D721Med (cell line): Measurements from ENCODE around the gene HDGFL1.

Experiments
- DNase-seq: peaks from one replicate; pipeline ENCODE4 v3.0.0; 2011; ENCODE audit warnings: low spot score; ENCODE audit not compliant: insufficient read length
- FAIRE-seq: peaks from 2 replicates; lab custom pipeline; 2011; peaks lifted over from hg19 to GRCh38; lab: Jason Lieb, UNC
- TF ChIP-seq, protein P1 (sequence below): IDR thresholded peaks from 2 replicates; pipeline ENCODE4 v1.5.1; 2012; ENCODE audit warnings: mild to moderate bottlenecking, control low read depth; ENCODE audit not compliant: insufficient read depth; ENCODE audit errors: missing control alignments

Gene HDGFL1

DNA sequence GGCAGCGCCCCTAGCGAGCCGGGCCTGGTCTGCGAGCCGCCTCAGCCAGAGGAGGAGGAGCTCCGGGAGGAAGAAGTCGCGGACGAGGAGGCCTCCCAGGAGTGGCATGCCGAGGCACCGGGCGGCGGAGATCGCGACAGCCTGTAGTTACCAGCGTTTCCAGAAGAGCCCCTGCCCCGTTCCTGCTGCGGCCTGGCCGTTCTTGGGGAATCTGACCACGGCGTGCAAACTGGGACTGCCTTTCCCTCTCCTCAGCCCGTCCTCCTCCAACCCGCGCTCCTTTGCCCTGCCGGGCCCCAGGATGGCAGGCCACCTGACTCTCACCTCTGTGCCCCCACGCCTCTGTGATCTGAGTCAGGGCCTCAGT lies 802 bp downstream of the HDGFL1 start:
- FAIRE-seq (no peak), DNase-seq (no peak)
- TF ChIP-seq, protein P1, sequence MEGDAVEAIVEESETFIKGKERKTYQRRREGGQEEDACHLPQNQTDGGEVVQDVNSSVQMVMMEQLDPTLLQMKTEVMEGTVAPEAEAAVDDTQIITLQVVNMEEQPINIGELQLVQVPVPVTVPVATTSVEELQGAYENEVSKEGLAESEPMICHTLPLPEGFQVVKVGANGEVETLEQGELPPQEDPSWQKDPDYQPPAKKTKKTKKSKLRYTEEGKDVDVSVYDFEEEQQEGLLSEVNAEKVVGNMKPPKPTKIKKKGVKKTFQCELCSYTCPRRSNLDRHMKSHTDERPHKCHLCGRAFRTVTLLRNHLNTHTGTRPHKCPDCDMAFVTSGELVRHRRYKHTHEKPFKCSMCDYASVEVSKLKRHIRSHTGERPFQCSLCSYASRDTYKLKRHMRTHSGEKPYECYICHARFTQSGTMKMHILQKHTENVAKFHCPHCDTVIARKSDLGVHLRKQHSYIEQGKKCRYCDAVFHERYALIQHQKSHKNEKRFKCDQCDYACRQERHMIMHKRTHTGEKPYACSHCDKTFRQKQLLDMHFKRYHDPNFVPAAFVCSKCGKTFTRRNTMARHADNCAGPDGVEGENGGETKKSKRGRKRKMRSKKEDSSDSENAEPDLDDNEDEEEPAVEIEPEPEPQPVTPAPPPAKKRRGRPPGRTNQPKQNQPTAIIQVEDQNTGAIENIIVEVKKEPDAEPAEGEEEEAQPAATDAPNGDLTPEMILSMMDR: no peak

- DNase-seq (no peak), FAIRE-seq (no peak)
- TF ChIP-seq, protein P1: no peak
Observed at GRCh38 chr6:22575190-22575589, 5.8 kb downstream of the HDGFL1 start.

DNA sequence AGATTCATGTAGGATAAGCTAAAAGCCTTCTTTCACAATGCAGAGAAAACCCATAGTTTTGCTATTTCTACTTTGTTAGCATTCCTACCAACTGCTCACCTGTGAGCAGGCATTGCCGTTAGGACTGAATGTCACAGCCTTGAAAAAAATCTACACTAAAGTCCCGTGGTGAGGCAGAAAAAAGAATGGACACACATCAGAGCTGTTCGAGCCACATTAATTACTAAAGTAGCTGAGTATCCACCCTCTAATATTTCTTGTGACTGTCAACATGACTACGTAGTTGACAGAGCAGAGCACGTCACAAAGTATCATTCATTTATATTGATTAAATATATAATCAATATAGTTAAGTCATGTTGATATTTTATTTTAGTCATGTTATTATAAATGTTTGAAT lies 10.1 kb downstream of the HDGFL1 start:
- DNase-seq: no peak
- FAIRE-seq: no peak
- TF ChIP-seq, protein P1: no peak

GRCh38 chr6:22580337-22580736 lies 11.0 kb downstream of the HDGFL1 start:
- TF ChIP-seq, protein P1: no peak
- FAIRE-seq (no peak), DNase-seq (no peak)

DNA sequence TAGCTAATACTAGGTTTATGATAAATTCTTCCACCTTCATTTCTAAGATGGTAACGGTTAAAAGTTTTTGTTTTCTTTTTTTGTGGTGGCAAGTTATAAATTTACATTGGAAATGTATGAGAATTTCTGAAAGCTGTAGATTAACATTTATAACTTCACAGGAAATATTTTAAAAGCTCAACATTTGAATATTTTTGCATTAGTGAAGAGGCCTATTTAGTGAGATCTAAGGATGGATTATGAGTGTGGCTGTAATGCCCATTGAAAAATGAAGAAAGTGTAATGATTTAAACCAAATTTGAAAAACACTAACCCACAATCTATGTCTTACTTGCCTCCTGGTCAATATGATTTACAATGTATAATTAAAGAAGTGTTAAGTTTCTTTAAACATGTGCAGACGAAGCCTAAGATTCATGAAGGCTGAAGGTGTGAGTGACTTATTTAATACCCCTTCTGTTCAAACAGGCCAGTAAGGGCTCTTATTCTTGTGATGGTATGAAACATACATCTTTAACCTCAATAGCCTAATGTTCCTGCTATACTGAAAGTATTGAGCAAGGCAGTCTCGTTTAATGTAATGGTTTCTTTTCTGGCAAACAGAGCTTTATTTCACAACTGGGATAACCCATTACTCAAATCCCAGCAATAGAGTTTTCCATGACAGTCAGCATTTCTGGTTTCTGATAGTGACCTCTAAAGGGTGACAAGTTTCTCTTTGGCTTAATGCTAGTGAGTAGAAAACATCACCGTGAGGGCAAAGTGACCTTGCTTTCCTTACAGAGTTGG lies 13.2 kb downstream of the HDGFL1 start:
- DNase-seq: no peak
- TF ChIP-seq, protein P1: no peak
- FAIRE-seq: no peak

DNA sequence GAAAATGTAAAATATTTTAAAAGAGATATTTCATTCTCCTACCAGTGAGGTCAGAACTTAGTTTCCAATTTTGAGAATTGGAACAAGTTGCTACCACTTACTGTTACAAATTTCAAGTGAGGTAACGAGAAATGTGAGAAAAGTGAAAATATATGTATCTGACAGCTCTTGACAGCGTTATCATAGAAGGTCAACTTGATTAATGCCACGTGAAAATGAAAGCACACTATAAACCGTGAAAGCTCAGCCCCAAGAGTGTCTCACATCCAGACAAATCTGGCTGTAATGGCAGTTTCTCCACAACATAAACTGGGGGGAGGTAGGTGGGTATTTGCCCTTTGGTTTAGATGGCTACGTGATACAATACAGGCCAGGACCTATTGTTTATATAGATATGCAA lies 13.9 kb downstream of the HDGFL1 start:
- no peak for DNase-seq
- TF ChIP-seq, protein P1: no peak
- FAIRE-seq: no peak

DNA sequence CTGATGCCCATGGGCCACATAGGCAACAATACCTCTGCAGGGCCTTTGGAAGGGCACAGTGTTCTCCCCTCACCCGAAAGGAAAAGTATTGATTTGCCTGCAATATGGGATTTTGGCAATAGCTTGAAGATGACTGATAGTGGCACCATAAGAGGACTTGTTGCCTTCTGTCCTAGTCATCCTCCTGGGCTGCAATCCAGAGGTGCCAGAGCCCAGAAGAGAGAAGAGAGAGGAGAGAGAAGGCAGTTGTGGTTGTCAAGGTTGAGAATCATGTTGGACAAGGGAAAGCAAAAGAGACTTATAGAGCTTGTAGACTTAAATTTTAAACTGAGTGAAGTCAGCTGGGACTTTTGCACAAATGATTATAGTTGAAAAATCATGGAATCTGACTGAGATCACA lies 14.6 kb downstream of the HDGFL1 start:
- FAIRE-seq: no peak
- TF ChIP-seq, protein P1: no peak
- DNase-seq: no peak
